HG03442 (cell line): ENCODE results near the gene FBXO8.

Experiments
- ATAC-seq: cut with Tn5 transposase; IDR thresholded peaks from one replicate; pipeline ENCODE4 v1.9.1; 2021; ENCODE audit warnings: mild to moderate bottlenecking, moderate library complexity; ENCODE audit not compliant: unreplicated experiment

The FBXO8 gene

GRCh38 chr4:174210952-174211490 lies 72.4 kb downstream of the FBXO8 start:
- no peak for ATAC-seq

DNA sequence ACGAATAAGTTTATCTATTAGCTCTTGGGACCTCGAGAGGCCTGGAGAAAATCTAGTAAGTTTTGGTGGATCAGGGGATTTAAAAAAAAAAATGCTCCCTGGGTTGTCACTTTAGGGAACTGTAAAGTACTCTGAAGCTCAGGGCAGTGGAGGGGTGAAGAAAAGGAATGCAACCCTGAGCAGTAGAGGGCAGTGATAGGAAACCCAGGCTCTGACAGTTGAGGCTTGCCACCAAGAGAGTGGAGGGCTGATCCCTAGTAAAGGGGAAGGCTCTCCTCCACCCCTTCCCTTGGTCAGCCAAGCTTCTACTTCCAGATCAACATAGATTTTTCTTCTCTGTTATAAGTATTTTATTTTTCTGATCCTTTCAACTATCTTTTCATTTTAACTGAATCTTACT lies 73.1 kb downstream of the FBXO8 start:
- no peak for ATAC-seq

GRCh38 chr4:174209341-174209740 lies 74.1 kb downstream of the FBXO8 start:
- no peak for ATAC-seq

- no peak for ATAC-seq
Observed at GRCh38 chr4:174207367-174207766, 76.1 kb downstream of the FBXO8 start.

- no peak for ATAC-seq
Observed at GRCh38 chr4:174204164-174204831, 79.2 kb downstream of the FBXO8 start.

GRCh38 chr4:174201871-174202270 lies 81.6 kb downstream of the FBXO8 start:
- no peak for ATAC-seq

GRCh38 chr4:174199735-174200134 lies 83.7 kb downstream of the FBXO8 start:
- no peak for ATAC-seq

DNA sequence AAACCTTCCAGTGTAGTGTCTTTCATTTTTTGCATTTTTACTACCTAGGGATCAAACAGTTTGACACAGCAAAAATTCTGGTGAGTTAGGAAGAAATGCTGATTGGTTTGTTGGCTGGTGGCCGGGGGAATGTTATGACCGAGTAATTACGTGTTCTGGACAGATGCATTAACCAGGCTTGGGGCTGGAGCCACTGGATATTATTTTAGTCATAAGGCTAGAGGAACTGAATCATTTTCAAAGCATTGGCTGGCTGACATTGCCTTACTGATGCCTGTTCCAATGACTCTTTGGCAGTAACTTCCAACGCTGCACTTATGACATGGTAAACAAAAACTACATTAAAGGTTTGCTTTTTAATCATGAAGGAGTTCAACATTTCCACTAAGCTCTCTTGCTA lies 84.6 kb downstream of the FBXO8 start:
- no peak for ATAC-seq

DNA sequence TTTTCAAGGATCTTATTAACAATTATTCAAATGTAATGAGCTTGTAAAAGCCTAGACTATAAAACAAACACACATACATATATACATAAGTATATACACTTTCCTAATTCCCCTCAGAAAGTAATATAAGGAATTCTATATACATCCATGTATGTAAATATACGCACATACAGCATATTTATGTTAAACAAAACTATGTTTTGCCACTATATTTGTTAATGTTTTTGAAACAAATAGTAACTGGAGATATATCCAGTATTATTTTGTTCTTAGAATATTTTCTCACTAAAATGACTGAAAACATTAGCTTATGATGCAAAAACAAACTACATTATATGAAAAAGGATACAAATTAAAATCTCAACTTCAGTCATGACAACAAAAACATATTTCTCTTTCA lies 85.1 kb downstream of the FBXO8 start:
- ATAC-seq, result no peak

GRCh38 chr4:174193438-174194374 lies 89.8 kb downstream of the FBXO8 start:
- no peak for ATAC-seq

- ATAC-seq, result no peak
Observed at GRCh38 chr4:174192943-174193342, 90.5 kb downstream of the FBXO8 start.

GRCh38 chr4:174190832-174191500 lies 92.5 kb downstream of the FBXO8 start:
- ATAC-seq, result no peak

- ATAC-seq, result no peak
Observed at GRCh38 chr4:174189392-174190015, 94.0 kb downstream of the FBXO8 start.
